Measurements from ENCODE around the gene COPS9.

DNA sequence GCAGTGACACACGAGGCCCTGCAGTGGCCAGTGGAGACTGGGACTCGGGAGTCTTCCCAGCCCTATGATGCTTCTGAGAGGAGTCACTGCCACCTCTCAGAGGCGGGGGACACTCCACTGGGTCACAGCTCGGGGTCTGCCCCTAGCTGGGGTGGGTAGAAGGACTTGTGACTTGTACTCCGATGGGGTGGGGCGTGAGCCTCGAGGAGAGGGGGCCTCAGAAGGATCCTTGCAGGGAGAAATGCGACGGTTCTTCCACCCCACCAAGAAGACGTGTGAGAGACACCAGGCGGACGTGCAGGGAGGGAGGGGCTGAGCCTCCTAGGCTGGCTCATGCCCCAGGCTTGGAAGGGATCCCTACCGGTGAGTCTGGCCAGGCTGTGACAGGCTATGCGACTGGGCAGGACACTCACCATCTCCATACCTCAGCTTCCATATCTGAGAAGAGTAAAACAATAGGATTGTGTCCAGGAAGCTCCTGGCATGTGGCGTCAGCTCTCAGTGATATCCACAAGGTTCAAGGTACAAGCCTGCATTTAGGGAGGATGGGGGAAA lies 15.4 kb upstream of the COPS9 start:
- TF ChIP-seq, protein P1, sequence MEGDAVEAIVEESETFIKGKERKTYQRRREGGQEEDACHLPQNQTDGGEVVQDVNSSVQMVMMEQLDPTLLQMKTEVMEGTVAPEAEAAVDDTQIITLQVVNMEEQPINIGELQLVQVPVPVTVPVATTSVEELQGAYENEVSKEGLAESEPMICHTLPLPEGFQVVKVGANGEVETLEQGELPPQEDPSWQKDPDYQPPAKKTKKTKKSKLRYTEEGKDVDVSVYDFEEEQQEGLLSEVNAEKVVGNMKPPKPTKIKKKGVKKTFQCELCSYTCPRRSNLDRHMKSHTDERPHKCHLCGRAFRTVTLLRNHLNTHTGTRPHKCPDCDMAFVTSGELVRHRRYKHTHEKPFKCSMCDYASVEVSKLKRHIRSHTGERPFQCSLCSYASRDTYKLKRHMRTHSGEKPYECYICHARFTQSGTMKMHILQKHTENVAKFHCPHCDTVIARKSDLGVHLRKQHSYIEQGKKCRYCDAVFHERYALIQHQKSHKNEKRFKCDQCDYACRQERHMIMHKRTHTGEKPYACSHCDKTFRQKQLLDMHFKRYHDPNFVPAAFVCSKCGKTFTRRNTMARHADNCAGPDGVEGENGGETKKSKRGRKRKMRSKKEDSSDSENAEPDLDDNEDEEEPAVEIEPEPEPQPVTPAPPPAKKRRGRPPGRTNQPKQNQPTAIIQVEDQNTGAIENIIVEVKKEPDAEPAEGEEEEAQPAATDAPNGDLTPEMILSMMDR (IDR thresholded peaks at IDR 0.05), result no peak
- TF ChIP-seq POLR2A (IDR thresholded peaks at IDR 0.05) (no peak), EP300 (IDR thresholded peaks at IDR 0.05; ENCODE audit: low read depth) (no peak)

Measured in transverse colon (tissue), 3 donors.